K562 (cell line): Measurements from ENCODE around the gene TMEM132D. TPM values are rescaled to one million over a fixed set of nuclear protein-coding genes. Genes with fewer than 3 reads are reported as not detected.

Experiments
- ATAC-seq: fragments of 200-7000 bp; cut with Tn5 transposase; 3 replicates; pipeline ENCODE4 v1.9.1; 2020; ENCODE audit warnings: moderate library complexity
- BruUV-seq: library from RNA; stranded (reverse); fragments of 400-500 nt; replicated peaks from 2 replicates; lab custom pipeline; 2021; lab: Mats Ljungman, UMichigan
- CTCF ChIA-PET: fragments of 300-600 bp; formaldehyde crosslinking; extraction: SDS; loops from one replicate; lab custom pipeline; 2021; ENCODE audit warnings: low intra/inter-chr PET ratio; lab: Yijun Ruan, JAX
- POLR2A ChIA-PET: fragments of 300-600, 350-650 bp; sonication (Branson Sonifier 250); formaldehyde crosslinking; extraction: SDS; loops from one replicate; lab custom pipeline; 2021; ENCODE audit warnings: antibody characterized with exemption, inconsistent platforms; lab: Yijun Ruan, JAX
- DNase-seq, 4 experiments: peaks; one replicate each; pipeline versions ENCODE4 v3.0.0 to v3.0.0-alpha.2; 2011 to 2018; ENCODE audit warnings: low spot score in 3 of 4, mixed read lengths in 3 of 4; ENCODE audit errors: extremely low read depth in 1 of 4
- FAIRE-seq: peaks from 2 replicates; lab custom pipeline; 2011; peaks lifted over from hg19 to GRCh38; lab: Jason Lieb, UNC
- H2AFZ ChIP-seq: 2 replicates; pipeline ENCODE4 v1.6.0; 2011; ENCODE audit warnings: low read depth, low read length, control low read depth, inconsistent platforms
- H3K27ac ChIP-seq: fragments of 200-600 bp; 3 replicates; pipeline ENCODE4 v1.8.0; 2011; ENCODE audit warnings: low read depth, mild to moderate bottlenecking, control low read depth, inconsistent platforms, low read length, moderate library complexity, mixed read lengths; ENCODE audit errors: extremely low read depth
- H3K27me3 ChIP-seq, 2 experiments: fragments of 300-600 bp in 1 of 2; 2 replicates in 1 of 2; 3 replicates in 1 of 2; pipeline versions ENCODE4 v1.6.0 to v1.8.0; 2011; ENCODE audit warnings: inconsistent platforms in 2 of 2, low read length in 2 of 2, mild to moderate bottlenecking in 1 of 2, mixed read lengths in 1 of 2, moderate library complexity in 1 of 2; ENCODE audit not compliant: control insufficient read depth in 2 of 2, insufficient read depth in 2 of 2
- H3K36me3 ChIP-seq: fragments of 300-600 bp; 3 replicates; pipeline ENCODE4 v1.8.0; 2011; ENCODE audit warnings: mild to moderate bottlenecking, low read length, inconsistent platforms; ENCODE audit not compliant: control insufficient read depth, insufficient read depth
- H3K4me1 ChIP-seq, 2 experiments: fragments of 200-600 bp in 1 of 2; replicated peaks in 1 of 2; 2 replicates in 1 of 2; 3 replicates in 1 of 2; pipeline versions ENCODE4 v1.5.1 to v1.8.0; 2011; ENCODE audit warnings: inconsistent platforms in 2 of 2, low read length in 2 of 2, mild to moderate bottlenecking in 1 of 2, mixed read lengths in 1 of 2, moderate library complexity in 1 of 2; ENCODE audit not compliant: control insufficient read depth in 2 of 2, insufficient read depth in 2 of 2
- H3K4me2 ChIP-seq: 2 replicates; pipeline ENCODE4 v1.6.1; 2011; ENCODE audit warnings: low read length, control low read depth, inconsistent platforms, mixed read lengths; ENCODE audit not compliant: insufficient read depth
- H3K4me3 ChIP-seq: fragments of 200-600 bp; sonication (generic), shearing (Covaris generic); 2 replicates; pipeline ENCODE4 v1.5.1; 2016; ENCODE audit warnings: control low read depth, inconsistent platforms
- H3K79me2 ChIP-seq: fragments of 200-600 bp; 3 replicates; pipeline ENCODE4 v1.8.0; 2011; ENCODE audit warnings: low read length, inconsistent platforms; ENCODE audit not compliant: control insufficient read depth, insufficient read depth
- H3K9ac ChIP-seq, 2 experiments: 2 replicates each; pipeline versions ENCODE4 v1.6.0 to v1.6.1; 2011; ENCODE audit warnings: low read depth in 2 of 2, low read length in 2 of 2, control low read depth in 1 of 2, inconsistent platforms in 1 of 2, mild to moderate bottlenecking in 1 of 2, mixed read lengths in 1 of 2; ENCODE audit not compliant: insufficient read depth in 1 of 2
- H3K9me1 ChIP-seq: one replicate; pipeline ENCODE4 v1.6.0; 2011; ENCODE audit warnings: inconsistent platforms, mild to moderate bottlenecking, low read length, moderate library complexity; ENCODE audit not compliant: control insufficient read depth, insufficient read depth
- H3K9me3 ChIP-seq: replicated peaks from 2 replicates; pipeline ENCODE4 v1.5.1; 2011; ENCODE audit warnings: low read depth, low read length, inconsistent platforms; ENCODE audit not compliant: control insufficient read depth, insufficient read depth
- H4K20me1 ChIP-seq: replicated peaks from 2 replicates; pipeline ENCODE4 v1.6.1; 2011; ENCODE audit warnings: low read length, inconsistent platforms, mixed read lengths; ENCODE audit not compliant: control insufficient read depth, insufficient read depth
- JUN ChIP-seq, 2 experiments: sonication (generic) in 1 of 2; formaldehyde crosslinking in 1 of 2; IDR thresholded peaks; 2 replicates each; pipeline versions ENCODE4 v1.6.1 to v1.8.0; 2012 to 2022; ENCODE audit warnings: borderline replicate concordance in 2 of 2, mild to moderate bottlenecking in 2 of 2, improper control_type of control experiment in 1 of 2, low read depth in 1 of 2, low read length in 1 of 2, missing genetic modification reagents in 1 of 2
- NCOA2 ChIP-seq, 2 experiments: fragments of 450-650 bp; IDR thresholded peaks; 2 replicates each; pipeline ENCODE4 v1.6.1; 2018; ENCODE audit warnings: mild to moderate bottlenecking in 2 of 2, moderate library complexity in 1 of 2; ENCODE audit not compliant: partially characterized antibody in 2 of 2
- NR2C2 ChIP-seq, 2 experiments: fragments of 200-800 bp in 1 of 2; sonication (Bioruptor generic) in 1 of 2; sonication (generic) in 1 of 2; formaldehyde crosslinking in 1 of 2; IDR thresholded peaks; 2 replicates each; pipeline versions ENCODE4 v1.6.1 to v1.8.0; 2016 to 2022; ENCODE audit warnings: mild to moderate bottlenecking in 1 of 2, missing compliant biosample characterization in 1 of 2, missing genetic modification characterization in 1 of 2, missing genetic modification reagents in 1 of 2
- POU5F1 ChIP-seq: fragments of 150-350 bp; IDR thresholded peaks from 2 replicates; pipeline ENCODE4 v1.6.1; 2014; ENCODE audit warnings: borderline replicate concordance, low read length, low read depth, mild to moderate bottlenecking; ENCODE audit not compliant: partially characterized antibody
- RBM39 ChIP-seq: fragments of 200-400 bp; formaldehyde crosslinking; optimal IDR thresholded peaks from 2 replicates; pipeline ENCODE3; 2018; ENCODE audit warnings: low read depth, low read length
- RHOXF2B ChIP-seq: fragments of 250-450 bp; sonication (Bioruptor Pico); conservative IDR thresholded peaks from 2 replicates; pipeline ENCODE4 v1.5.1; 2021
- ZNF57 ChIP-seq: fragments of 450-650 bp; formaldehyde crosslinking; IDR thresholded peaks from 2 replicates; pipeline ENCODE4 v1.4.0; 2020; ENCODE audit warnings: mild to moderate bottlenecking, moderate library complexity
- WGBS: fragments of 100-300 bp; shearing (Covaris generic); methylation state at CpG from one replicate; pipeline ENCODE4 v1.1.6; 2016; ENCODE audit warnings: low coverage, mixed read lengths; ENCODE audit not compliant: insufficient coverage; ENCODE audit errors: missing lambda C conversion rate; 5-methylcytosine and 5-hydroxymethylcytosine counted together
- in situ Hi-C: fragments of 300-500 bp; cut with MboI; formaldehyde crosslinking; loops from 4 replicates; pipeline ENCODE4 v1.15.0; 2018; ENCODE audit warnings: inconsistent platforms, mixed read lengths
- intact Hi-C: fragments of 100-400 bp; cut with micrococcal nuclease; formaldehyde crosslinking; loops from 2 replicates; pipeline ENCODE4 v1.14.2; 2022
- polyA plus RNA-seq, 8 experiments: library from polyadenylated mRNA; depleted of rRNA in 4 of 8; stranded (reverse) in 5 of 8; unstranded in 3 of 8; fragments of >200 nt; fragmentation: Nextera tagmentation in 2 of 8; fragmentation: Illumina TruSeq in 1 of 8; extraction: Ambion mirVana in 2 of 8; extraction: Trizol in 1 of 8; gene quantifications; 2 replicates each; pipeline versions ENCODE4 v1.2.1 to v1.2.3, GENCODE V29; 2011 to 2014; ENCODE audit warnings: inconsistent platforms in 1 of 8, missing spikeins in 1 of 8
- total RNA-seq, 7 experiments: library from RNA; depleted of rRNA in 6 of 7; stranded (reverse); fragments of >200 nt in 6 of 7; fragmentation: Illumina TruSeq in 2 of 7; extraction: Trizol in 2 of 7; gene quantifications; 2 replicates each; pipeline versions ENCODE4 v1.2.1 to v1.2.3, GENCODE V29; 2011 to 2021; ENCODE audit warnings: low replicate concordance in 1 of 7
- TF ChIP-seq, protein P1 (sequence below): fragments of 250-450 bp; sonication (Bioruptor Pico); IDR thresholded peaks from 2 replicates; pipeline ENCODE4 v1.4.0; 2020; ENCODE audit warnings: borderline replicate concordance
- TF ChIP-seq, protein P2 (sequence below): IDR thresholded peaks from 3 replicates; pipeline ENCODE4 v1.6.1; 2011; ENCODE audit warnings: borderline replicate concordance, mild to moderate bottlenecking, moderate library complexity; ENCODE audit not compliant: insufficient read length; ENCODE audit errors: extremely low read depth

TMEM132D gene
- total and polyA plus RNA-seq, 9 of the 15 experiments (the other 6 are each of a cell fraction or from before 2014, with no cell fraction given) = not detected

DNA sequence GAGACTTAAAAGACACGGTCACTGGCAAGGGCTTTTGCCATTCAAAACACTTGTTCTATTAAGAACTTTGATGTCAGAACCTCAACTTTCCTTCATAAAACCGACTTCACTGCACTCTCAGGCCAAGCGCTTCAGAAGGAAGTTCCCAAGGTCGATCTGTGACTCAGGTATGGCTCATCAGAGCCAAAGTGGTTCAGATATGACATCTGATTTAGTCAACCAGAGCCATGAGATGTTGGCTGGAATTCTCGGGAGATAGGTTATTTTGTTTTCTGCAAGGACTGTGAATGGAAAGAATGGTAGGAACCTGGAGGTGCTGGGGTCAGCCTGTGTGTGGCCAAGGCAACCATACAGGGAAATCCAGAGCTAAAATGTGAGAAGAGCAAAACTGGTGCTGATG, 604.9 kb downstream of the TMEM132D start:
- Histone ChIP-seq H3K4me3 (no peak overlapping the region), H2AFZ (no peak overlapping the region), H3K27ac (no peak overlapping the region), H4K20me1 (no peaks in the 10 kb centered on the region), H3K36me3 (no peaks in the 10 kb centered on the region), H3K9me3 (no peaks in the 10 kb centered on the region), H3K27me3 (peaks cover 0 to 2% of the 10 kb centered on the region in 2 experiments; a peak in 1 of 5 replicates), H3K79me2 (no peaks in the 10 kb centered on the region), H3K9me1 (no peaks in the 10 kb centered on the region), H3K4me2 (no peak overlapping the region), H3K4me1 (no peaks in the 10 kb centered on the region), H3K9ac (no peak overlapping the region)
- CTCF ChIA-PET = no interaction called here
- intact Hi-C loops = no loop called here
- FAIRE-seq = no peak
- WGBS = 0% methylated on average over 5 of the region's 5 CpGs
- DNase-seq = no peak
- POLR2A ChIA-PET = interaction anchor here (0.6 to 1.2 kb wide), 2 partner anchors 23 to 29 kb away, joined by 3 read pairs; no protein-coding TSS in a partner anchor
- ATAC-seq = no peak
- in situ Hi-C loops = no loop called here
- BruUV-seq = no TSS peak
- TF ChIP-seq RHOXF2B = no peak
- no peak for TF ChIP-seq NCOA2 (IDR thresholded peaks at IDR 0.05; ENCODE audit: partially characterized antibody in 2 of 2)
- TF ChIP-seq RBM39 = no peak

DNA sequence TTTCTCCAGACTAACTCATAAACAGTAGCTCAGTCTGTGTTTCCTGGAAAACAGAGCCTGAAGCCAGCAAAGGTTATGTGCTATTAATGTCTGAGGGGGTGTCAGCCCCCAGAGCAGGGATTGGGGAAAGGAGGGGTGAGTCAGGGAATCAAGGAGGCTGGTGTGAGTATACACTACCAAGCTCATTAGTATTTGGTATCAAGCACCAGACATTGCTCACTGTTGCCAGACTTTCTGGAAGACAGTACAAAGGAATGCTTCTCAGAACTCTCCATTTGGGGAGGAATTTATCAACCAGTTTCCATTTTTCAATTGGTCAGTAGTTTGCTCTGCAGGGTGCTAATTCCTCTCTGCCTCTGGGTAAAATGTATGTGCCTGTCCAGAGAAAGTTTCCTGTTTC, 607.2 kb downstream of the TMEM132D start:
- Histone ChIP-seq H3K4me2 (no peak overlapping the region), H3K9me3 (no peaks in the 10 kb centered on the region), H3K9me1 (no peaks in the 10 kb centered on the region), H4K20me1 (no peaks in the 10 kb centered on the region), H3K4me1 (no peaks in the 10 kb centered on the region), H3K4me3 (no peak overlapping the region), H3K79me2 (no peaks in the 10 kb centered on the region), H3K27me3 (no peaks in the 10 kb centered on the region; a peak in 1 of 5 replicates), H3K36me3 (no peaks in the 10 kb centered on the region), H2AFZ (no peak overlapping the region), H3K9ac (no peak overlapping the region), H3K27ac (no peak overlapping the region)
- CTCF ChIA-PET = no interaction called here
- POLR2A ChIA-PET = no interaction called here
- ATAC-seq (no peak), DNase-seq (no peak), FAIRE-seq (no peak)
- TF ChIP-seq ZNF57 (CRISPR knock-in tag) = no peak
- TF ChIP-seq, protein P1, sequence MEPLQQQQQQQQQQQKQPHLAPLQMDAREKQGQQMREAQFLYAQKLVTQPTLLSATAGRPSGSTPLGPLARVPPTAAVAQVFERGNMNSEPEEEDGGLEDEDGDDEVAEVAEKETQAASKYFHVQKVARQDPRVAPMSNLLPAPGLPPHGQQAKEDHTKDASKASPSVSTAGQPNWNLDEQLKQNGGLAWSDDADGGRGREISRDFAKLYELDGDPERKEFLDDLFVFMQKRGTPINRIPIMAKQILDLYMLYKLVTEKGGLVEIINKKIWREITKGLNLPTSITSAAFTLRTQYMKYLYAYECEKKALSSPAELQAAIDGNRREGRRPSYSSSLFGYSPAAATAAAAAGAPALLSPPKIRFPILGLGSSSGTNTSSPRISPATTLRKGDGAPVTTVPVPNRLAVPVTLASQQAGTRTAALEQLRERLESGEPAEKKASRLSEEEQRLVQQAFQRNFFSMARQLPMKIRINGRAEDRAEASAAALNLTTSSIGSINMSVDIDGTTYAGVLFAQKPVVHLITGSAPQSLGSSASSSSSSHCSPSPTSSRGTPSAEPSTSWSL (CRISPR knock-in tag) = no peak
- no peak for TF ChIP-seq NR2C2 (CRISPR knock-in tag; IDR thresholded peaks at IDR 0.05)
- TF ChIP-seq NR2C2 (tag; IDR thresholded peaks at IDR 0.05) = no peak
- TF ChIP-seq, protein P2, sequence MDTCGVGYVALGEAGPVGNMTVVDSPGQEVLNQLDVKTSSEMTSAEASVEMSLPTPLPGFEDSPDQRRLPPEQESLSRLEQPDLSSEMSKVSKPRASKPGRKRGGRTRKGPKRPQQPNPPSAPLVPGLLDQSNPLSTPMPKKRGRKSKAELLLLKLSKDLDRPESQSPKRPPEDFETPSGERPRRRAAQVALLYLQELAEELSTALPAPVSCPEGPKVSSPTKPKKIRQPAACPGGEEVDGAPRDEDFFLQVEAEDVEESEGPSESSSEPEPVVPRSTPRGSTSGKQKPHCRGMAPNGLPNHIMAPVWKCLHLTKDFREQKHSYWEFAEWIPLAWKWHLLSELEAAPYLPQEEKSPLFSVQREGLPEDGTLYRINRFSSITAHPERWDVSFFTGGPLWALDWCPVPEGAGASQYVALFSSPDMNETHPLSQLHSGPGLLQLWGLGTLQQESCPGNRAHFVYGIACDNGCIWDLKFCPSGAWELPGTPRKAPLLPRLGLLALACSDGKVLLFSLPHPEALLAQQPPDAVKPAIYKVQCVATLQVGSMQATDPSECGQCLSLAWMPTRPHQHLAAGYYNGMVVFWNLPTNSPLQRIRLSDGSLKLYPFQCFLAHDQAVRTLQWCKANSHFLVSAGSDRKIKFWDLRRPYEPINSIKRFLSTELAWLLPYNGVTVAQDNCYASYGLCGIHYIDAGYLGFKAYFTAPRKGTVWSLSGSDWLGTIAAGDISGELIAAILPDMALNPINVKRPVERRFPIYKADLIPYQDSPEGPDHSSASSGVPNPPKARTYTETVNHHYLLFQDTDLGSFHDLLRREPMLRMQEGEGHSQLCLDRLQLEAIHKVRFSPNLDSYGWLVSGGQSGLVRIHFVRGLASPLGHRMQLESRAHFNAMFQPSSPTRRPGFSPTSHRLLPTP = no peak
- TF ChIP-seq JUN (IDR thresholded peaks at IDR 0.05; ENCODE audit: borderline replicate concordance, low read depth, low read length) = no peak
- no peak for TF ChIP-seq JUN (CRISPR knock-in tag; IDR thresholded peaks at IDR 0.05; ENCODE audit: borderline replicate concordance)
- no peak for TF ChIP-seq POU5F1
- in situ Hi-C loops = no loop called here
- no TSS peak for BruUV-seq
- intact Hi-C loops = no loop called here
